Stimulated activated CD4-positive, alpha-beta T cell treated with anti-CD3 and anti-CD28 coated beads, TNF-alpha, amount 100 ng/mL, for 48 hours (primary cell): Measurements from ENCODE around the gene PRKN.
"Not testable (repeated sequence)": the region's sequence is repeated elsewhere in the genome, so short reads cannot be mapped to it uniquely, and the experiment has no call there.

Experiments
- DNase-seq, 3 donors: peaks; one replicate each; pipeline ENCODE4 v3.0.0-alpha.2; 2020; ENCODE audit warnings: low read depth in 3 of 3

The PRKN gene

DNA sequence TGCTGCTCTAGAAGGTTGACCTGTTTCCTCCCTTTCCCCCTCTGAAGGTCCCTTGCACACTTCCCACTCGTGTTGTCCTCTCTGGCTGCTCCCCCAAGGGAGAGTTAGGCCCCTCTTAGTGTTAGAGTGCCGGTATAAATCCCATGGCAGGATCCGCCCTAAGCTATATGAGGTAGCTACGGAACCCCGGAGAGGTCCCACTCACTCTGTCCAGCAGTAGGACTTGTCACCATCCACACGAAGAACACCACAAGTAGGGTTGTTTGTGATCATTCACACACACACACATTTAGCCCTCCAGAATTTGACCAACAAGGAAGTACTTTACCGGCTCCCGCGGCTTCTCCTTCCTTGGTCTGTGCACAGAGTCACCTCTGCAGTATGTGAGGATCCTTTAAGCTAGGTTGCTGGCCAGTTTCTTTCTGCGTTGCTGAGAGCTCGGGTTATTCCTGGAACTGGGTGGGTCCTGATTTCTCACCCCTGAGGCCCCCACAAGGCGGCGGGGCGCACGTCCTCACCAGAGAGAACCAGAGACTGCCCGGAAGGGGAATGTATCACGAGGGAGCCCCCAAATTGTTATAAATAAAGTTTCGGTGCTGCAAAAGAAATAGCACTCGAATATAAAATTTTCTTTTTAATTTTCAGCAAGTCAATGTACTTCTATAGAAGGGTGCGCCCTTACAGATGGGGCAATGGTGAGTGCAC lies 1412.9 kb downstream of the PRKN start:
- not testable (repeated sequence) for DNase-seq

DNA sequence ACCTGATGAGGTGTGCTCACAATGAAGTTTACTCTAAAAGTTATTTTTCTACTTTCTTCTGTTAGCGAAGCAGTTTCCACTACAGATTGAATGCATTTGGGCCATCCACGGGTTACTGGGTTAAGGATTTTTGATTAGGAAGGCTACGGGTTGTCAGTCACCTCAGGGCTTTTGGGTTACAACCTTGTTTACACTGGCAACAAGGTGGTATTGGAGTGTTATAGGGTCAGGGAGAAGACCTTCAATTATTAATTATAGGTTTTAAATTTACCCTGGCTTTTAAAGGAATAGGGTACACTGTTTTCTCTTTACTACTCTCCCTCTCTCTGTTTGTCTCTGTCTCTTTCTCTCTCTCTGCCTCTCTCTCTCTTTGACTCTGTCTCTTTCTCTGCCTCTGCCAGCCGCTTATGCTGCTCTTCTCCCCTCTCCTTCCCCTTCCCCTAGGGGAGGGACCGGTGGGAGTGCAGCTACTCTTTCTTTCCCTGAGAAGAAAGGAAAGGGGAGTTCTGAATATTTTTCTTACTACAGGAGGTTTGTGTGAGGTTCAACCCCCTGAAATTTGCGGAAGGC lies 1413.5 kb downstream of the PRKN start:
- DNase-seq: no peak

DNA sequence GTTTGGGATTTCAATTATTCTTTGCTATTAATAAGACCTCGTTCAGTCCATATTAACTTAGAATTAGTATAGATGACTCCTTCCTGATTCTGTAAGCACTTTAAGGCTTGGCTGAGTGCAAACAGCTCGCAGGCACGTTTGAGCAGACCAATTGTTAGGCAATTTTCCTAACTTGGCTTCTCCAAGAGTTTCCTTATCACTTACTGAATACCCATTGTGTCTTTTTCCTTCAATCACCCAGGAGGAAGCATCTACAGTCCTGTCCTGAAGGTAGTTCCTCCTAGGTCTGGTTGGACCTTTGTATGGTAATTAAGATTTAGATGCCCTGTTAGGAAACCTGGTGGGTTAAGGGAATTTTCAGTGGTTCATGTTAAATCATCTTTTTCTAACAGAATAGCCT lies 1414.1 kb downstream of the PRKN start:
- not testable (repeated sequence) for DNase-seq

DNA sequence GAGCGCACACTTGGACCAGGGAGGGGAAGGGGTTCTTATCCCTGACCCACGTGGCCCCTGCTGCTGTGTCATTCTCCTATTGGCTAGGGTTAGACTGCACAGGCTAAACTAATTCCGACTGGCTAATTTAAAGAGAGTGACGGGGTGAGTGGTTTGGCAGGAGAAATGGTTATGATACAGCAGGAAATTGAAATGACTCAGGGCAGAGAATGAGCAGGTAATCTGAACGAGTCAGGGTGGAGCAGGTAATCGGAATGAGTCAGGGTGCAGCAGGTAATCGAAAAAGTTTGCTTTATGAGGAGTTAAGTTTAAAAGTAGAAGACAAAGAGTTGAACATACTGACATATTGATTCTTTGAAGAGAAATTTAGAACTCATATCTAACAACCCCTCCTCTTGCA lies 1417.8 kb downstream of the PRKN start:
- DNase-seq: not testable (repeated sequence)

DNA sequence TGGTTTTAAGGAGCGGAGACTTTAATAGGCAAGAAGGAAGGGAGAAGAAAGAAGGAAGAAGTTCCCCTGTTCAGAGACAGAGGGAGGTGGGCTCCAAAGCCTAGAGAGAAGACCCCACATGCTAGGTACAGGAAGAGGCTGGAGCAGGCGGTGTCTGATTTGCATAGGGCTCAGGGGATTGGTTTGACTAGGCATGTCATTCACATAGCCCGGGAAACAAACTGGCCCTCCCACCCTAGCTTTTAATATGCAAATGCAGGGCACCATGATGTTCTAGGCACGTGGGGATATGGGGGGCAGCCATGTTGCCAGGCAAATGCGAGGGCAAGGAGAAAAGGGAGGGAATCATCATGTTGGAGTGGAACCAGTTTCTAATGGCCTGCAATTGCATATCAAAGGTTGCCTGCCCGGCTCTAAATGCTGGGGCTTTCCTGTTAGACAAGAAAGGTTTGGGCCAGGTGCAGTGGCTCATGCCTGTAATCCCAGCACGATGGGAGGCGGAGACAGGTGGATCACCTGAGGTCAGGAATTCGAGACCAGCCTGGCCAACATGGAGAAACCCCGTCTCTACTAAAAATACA lies 1419.4 kb downstream of the PRKN start:
- no peak for DNase-seq

DNA sequence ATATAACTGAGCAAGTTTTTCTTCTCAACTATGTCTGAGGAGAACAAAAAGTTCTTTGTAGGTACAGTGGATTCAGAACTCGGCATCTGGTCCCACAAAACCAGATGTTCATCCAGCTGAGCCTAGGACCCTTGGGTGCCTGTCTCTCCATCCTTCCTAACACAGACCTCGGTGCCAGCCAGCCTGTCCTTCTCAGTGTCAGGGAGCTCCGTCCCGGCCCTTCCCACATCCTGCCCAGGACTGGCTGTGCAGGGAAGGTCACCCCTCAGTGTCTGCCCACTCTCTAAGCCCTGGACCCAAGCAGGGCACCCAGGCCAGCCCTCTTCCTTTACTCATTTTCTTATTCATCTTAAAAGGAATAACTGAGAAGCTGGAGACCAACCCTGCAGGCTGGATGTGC lies 1421.7 kb downstream of the PRKN start:
- DNase-seq: no peak

DNA sequence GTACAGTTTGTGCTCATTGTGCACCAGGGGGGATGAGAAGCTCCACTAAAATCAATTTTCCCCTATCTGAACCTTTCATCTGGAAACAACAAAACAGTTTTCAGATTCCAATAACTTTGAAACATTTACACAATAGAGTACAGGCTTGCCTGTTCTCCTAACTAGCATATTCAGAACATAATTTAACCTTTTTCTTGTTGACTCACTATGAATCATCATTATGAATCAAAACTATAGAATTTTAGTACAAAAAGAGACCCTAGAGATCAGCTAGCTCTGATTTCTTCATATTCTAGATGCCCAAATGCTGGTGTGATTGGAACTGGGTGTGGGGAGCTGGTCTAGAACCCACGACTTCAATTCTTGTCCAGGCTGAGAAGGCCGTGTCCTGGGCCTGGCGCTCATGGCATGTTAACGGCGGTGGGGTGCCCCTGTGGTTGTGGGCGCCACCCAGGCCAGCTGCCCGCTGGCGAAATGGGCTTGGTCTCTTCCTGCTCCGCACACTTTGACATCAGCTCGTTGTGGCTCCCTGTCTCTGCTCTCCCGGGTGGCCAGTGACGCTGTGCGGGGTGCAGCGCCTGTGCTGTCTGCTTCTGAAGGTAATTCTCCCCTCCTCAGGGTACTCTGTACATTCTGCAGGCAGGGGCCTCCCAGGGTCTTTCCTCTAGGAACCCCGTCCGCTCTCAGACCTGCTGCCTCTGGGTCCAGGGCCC lies 1423.8 kb downstream of the PRKN start:
- no peak for DNase-seq

DNA sequence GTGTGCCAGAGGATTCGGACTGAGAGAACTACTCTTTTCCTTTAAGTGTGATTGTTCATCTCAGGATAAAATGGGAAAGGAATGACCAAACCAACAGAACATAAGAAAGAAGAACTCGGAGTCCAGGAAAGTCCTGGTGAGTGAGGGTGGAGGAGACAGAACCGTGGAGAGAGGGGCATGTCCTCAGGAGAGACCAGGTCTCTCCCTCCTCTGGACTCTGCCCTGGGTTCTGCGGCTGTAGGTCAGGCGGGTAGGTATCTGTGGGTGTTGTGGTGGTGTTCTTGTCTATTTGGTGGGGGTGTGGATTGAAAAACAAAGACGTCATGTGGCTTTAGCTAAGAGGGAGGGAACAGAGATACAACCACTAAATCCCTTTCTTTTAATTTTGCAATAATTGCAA lies 1424.6 kb downstream of the PRKN start:
- DNase-seq: no peak

DNA sequence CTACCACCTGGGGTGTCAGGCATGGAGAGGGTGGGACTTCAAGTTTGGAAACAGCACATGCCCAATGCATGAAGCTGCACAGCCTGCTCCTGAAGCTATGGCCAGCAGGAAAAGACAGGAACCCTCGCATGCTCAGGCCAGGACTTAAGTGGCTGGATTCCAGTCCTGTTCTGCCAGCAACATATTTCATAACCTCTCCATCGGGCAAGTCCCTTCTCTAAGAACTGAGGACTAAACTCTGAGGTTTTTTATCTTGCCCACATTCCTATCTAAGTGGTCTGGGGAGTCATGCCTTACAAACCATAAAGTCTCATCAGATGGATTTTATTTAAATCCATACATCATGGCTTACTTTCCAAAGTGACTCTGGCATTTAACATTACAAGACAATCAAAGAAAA lies 1426.2 kb downstream of the PRKN start:
- DNase-seq: no peak

DNA sequence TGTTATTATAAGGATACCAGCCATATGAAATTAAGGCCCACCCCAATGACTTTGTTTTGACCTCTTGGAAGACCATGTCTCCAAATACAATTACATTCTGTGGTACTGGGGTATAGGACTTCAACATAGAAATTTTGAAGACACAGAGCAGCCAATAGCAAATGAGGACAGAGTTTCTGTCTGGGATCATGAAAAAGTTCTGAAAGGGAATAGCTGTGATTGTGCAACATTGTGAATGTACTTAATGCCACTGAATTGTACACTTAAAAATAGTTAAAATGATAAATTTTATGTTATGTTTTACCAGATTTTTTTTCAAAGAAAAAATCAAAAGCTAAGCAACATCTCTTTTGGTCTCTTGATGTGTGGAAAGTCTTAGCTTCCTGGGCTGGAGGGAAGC lies 1426.7 kb downstream of the PRKN start:
- DNase-seq: no peak

DNA sequence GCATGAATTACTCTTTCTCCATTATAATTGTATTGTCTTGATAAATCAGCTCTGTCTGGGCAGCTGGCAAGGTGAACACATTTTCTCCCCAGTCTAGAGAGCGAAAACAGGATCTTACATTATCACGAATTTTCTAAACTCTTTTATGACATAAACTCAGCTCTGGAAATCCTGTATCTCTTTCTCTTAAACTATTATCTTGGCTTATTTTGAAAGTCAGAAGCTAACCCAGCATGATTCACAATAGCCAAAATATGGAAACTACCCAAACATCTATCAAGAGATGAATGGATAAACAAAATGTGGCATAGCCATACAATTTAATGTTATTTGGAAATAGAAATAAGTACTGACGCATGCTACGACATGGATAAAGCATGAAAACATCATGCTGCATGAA lies 1427.8 kb downstream of the PRKN start:
- DNase-seq: no peak
